GM21447 (cell line): ENCODE data around the gene PRKCZ.

Source experiments
- ATAC-seq: cut with Tn5 transposase; IDR thresholded peaks from one replicate; pipeline ENCODE4 v1.9.1; 2021; ENCODE audit not compliant: unreplicated experiment

PRKCZ gene

GRCh38 chr1:2216767-2217058 lies 166.5 kb downstream of the PRKCZ start:
- ATAC-seq = no peak

DNA sequence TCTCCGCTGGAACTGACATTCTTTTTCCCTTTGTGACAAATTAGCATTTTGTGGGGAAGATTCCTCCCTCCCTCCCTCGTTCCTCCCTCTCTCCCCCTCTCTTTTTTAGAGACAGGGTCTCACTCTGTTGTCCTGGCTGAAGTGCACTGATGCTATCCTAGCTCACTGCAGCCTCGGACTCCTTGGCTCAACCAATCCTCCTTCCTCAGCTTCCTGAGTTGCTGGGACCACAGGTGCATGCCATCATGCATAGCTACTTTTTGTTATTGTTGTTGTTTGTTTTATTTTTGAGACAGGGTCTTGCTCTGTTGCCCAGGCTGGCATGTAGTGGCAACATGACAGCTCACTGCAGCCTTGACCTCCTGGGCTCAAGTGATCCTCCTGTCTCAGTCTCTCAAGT lies 171.1 kb downstream of the PRKCZ start:
- no peak for ATAC-seq

DNA sequence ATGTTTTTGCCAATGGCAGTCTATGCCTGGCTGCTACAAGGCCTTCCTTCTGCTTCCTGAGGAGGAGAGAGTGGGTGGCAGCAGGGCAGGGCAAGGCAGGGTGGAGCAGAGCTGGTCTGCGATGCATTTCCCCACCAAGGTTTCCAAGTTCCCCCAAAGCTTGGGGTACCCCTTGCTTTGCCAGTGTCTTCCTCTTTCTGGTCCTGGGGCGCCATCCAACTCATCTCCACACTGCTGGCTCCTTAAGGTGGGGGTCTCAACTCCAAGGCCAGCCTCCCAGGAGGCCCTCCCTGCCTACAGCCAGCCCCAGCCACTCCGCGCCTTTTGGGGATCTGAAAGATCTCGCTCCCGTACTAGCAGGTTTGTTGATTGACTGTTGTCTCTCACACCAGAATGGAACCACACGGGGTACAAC lies 174.0 kb downstream of the PRKCZ start:
- no peak for ATAC-seq

- ATAC-seq = no peak
Measured at GRCh38 chr1:2224631-2225428, 174.6 kb downstream of the PRKCZ start.

DNA sequence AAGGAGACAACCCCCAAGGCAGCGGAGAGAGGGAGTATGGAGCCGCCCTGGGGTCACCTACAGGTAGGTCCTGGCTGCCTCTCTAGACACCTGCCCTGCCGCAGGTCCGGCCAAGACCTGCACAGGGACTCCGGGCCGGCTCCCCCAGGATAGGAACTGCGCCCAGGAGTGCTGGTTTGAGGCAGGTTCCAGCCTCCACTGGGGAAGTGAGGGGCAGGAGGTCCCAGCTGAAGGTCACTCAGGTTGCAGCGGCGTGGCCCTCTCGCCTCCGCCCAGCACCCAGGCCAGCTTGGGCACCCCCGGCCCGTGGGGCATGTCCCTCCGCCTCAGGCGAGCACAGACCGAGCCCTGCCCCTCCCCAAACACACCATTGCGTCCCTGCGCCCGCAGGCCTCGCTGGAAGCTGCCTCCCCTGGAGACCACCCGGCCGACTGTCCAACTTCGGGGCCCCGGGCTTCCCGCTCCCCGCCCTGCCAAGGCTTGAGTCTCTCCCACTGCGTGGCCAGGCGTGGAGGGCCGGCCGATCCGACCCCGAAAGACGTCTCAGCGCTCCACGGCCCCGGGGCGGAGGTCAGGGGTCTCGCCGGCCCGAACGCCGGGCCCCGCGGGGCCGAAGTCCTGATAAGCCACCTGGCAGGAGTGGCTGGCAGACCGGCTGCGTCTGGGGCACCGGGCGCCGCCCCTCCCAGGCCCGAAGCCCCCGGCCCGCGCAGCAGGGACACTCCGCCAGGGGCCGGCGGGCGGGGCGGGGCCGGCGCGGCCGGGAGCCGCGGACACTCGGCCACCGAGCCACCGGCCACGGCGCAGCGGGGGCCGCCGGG lies 176.5 kb downstream of the PRKCZ start:
- peak; percentile 5 for ATAC-seq

DNA sequence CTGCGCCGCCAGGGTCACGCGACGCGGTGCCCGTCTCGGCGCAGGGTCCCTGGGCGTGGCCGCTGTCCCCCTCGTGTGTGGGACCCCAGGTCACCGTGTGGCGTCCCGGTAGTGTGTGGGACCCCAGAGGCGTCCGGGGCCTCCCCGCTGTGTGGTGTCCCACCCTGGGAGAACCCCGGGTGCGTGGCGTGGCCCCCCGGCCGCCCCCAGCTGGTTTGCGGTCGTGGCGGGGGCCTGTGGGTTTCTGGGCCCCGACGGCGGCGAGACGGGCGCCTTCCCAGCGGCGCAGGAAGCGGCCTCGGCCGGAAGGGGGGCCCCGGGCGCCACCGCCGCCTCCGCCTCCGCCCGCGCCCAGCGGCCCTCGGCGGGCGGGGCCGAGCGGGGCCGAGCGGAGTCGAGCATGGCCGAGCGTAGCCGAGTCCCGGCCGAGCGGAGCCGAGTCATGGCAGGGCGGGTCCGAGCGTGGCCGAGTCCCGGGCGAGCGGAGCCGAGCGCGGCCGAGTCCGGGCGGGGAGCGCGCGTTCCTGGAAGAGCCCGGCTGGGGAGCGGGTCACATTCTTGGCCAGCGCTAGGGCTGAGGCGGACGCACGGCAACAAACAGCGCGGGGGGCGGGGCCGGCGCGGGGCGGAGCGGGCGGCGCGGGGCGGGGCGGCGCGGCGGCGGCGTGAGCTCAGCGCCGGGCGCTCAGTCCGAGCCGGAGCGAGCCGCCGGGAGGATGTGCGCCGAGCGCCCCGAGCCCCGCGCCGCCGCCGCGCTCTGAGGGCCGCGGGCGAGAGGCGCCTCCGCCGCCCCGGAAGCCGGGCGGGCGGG lies 177.3 kb downstream of the PRKCZ start:
- ATAC-seq = peak; percentile 78

- no peak for ATAC-seq
Measured at GRCh38 chr1:2228157-2228594, 178.0 kb downstream of the PRKCZ start, which contains the start of gene SKI. Gene SKI, plus strand, starts transcription at chr1:2228319. Its CDS starts 448 bp downstream, at chr1:2228767.

DNA sequence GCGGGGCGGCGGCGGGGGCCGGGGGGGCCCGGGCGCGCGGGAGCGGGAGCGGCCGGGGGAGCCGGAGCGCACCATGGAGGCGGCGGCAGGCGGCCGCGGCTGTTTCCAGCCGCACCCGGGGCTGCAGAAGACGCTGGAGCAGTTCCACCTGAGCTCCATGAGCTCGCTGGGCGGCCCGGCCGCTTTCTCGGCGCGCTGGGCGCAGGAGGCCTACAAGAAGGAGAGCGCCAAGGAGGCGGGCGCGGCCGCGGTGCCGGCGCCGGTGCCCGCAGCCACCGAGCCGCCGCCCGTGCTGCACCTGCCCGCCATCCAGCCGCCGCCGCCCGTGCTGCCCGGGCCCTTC lies 178.5 kb downstream of the PRKCZ start:
- no peak for ATAC-seq

GRCh38 chr1:2229037-2229864 lies 179.0 kb downstream of the PRKCZ start:
- no peak for ATAC-seq

- ATAC-seq = no peak
Measured at GRCh38 chr1:2229911-2230731, 179.9 kb downstream of the PRKCZ start.

DNA sequence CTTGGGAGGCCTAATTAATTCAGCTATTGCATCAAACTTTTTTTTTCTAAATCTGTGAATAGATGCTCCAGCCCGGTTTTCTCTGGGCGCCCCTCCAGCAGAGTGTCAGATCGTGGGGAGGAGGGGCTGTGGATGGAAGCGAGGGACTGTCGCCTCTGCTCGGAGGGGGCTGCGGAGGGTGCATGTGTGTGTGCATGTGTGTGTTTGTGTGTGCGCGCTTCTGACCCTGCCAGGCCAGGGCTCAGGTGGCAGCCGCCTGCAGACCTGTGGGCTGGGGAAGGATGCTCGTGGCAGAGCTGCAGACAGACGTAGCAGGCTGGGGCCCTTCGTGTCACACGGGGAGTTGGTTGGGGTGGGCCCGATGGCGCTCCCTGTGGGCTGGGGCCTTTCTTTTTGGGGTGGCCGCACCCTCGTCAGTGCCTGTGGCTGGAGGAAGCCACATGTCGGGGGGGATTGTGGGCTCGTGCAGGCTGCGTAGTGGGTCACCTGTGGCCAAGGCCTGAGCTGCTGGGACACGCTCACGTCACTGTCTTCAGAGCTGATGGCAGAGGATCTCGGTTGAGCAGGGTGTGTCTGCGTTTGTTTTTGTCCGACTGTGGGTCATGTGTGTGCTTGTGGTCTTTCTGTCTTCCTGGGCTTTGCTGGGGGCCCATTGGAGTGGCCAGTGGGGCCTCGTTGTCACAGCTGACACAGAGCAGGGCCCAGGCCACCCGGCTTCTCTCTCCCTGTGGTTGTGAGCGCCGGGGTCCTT lies 180.7 kb downstream of the PRKCZ start:
- no peak for ATAC-seq

GRCh38 chr1:2231532-2232254 lies 181.5 kb downstream of the PRKCZ start:
- no peak for ATAC-seq

DNA sequence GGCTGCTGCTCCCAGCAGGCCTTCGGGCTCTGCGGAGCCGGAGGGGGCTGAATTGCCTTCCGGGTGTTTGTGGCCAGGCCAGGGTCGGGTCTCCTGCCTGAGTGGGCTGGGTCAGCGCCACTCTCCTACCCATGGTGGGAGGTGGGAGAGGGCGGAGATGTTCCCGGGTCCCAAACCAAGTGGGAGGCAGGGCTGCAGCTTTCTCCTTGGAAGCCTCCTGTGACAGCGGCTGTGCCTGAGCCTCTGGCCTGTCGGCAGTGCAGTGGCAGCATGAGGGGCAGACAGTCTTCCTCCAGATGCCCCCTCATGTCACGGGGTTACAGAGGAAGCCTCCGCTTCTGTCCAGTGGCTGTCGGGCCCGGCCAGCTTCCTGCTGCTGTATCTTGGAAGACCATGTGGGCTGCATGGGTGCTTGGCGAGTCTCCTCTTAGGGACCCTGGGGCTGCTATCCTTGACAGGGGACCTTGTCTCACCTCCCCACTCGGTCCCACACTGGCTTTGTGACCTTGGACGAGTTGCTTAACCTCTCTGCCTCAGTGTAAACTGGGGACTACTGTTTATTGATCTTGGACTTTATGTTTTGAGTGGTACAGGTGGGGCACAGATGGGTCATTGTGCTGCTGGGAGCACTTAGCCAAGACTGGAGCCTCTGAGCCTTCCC lies 182.2 kb downstream of the PRKCZ start:
- ATAC-seq = no peak

- ATAC-seq = no peak
Measured at GRCh38 chr1:2232916-2233438, 182.8 kb downstream of the PRKCZ start.

DNA sequence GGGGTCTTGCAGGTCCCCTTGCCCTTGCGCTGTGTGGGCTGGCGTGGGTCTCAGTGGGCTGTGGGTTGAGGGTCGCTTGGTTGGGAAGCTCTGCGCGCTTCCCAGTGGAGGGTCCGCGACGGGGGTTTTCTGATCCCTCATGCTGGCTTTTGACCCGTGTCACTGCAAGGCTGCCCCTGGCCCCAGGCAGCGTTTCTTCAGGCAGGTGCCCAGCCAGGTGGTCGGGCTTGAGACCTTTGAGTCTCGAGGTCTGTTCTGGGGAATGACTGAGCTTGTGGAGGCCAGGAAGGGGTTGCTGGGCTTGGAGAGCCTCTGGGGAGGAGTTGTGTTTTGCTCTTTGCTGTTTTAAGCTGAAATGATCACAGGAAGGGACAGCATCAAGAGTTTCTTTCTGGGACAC lies 183.3 kb downstream of the PRKCZ start:
- no peak for ATAC-seq

GRCh38 chr1:2233997-2234761 lies 184.0 kb downstream of the PRKCZ start:
- peak; percentile 64 for ATAC-seq

DNA sequence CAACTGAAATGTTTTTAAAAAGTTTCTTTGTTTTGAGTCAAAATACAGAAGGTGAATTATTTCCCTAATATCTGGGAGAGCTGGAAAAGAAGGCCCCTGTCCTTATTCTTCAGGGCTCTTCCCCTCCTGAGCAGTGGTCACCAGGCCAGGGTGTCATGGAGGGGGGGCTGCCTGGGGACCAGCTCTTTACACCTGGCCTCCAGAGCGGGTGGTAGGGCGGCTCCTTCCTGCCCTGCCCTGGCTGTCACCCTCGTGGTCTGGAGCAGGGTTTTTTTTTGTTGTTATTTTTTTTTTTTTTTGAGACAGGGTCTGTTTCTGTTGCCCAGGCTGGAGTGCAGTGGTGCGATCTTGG lies 184.5 kb downstream of the PRKCZ start:
- ATAC-seq = no peak
